Stimulated activated CD8-positive, alpha-beta memory T cell treated with anti-CD3 and anti-CD28 coated beads, Interleukin-7, amount 100 ng/mL, for 48 hours (primary cell): ENCODE data around the gene HTR2B.
"Not testable (repeated sequence)": the region's sequence is repeated elsewhere in the genome, so short reads cannot be mapped to it uniquely, and the experiment has no call there.

ENCODE experiments used
- DNase-seq, 2 donors: peaks; one replicate each; pipeline ENCODE4 v3.0.0-alpha.2; 2020; ENCODE audit warnings: low read depth in 1 of 2; ENCODE audit errors: extremely low read depth in 1 of 2

Gene HTR2B

DNA sequence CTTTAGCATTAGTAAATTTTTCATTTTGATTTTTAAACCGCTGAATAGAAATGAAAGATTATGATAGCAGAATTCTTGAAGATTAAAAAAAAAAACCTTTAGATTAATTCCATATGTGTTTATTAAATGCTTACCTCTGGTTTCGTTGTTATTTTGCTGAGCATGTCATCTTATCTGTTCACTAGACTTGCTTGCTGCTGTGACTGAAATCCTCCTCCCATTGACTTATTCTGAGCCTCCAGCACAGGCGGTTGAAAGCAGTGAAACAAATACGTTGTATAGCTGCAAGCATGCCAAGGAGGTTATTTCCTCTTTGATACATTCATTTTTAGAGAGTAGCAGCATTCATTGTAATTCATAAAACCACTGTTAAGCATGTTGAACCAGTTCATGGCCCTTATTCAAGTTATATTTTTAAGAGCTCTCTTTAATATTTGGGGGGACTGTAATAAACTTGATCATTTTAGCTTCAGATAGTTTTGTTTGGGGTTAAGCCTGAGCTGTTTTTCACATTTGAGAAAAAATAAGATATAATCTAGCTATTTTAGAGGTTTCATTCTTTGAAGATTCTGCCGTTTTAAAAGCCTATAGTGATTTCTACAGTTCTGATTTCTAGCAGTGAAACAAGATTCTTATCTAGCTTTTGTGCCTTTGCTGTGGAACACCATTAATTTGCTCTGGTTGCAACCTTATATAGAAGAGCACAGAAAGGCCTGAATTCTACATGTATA, at the start of gene HTR2B:
TSS of gene HTR2B (minus strand) at position 205 of the 731 bp plus-strand sequence. CDS start 1,278 bp downstream, outside the sequence.
- DNase-seq: no peak

GRCh38 chr2:231174211-231174651, 49.4 kb upstream of the HTR2B start:
- no peak for DNase-seq

- no peak for DNase-seq
These were observed 47.2 kb upstream of the HTR2B start for GRCh38 chr2:231172025-231172424.

GRCh38 chr2:231170055-231170454, 45.2 kb upstream of the HTR2B start:
- DNase-seq: no peak

GRCh38 chr2:231169488-231169887, 44.6 kb upstream of the HTR2B start:
- no peak for DNase-seq

DNA sequence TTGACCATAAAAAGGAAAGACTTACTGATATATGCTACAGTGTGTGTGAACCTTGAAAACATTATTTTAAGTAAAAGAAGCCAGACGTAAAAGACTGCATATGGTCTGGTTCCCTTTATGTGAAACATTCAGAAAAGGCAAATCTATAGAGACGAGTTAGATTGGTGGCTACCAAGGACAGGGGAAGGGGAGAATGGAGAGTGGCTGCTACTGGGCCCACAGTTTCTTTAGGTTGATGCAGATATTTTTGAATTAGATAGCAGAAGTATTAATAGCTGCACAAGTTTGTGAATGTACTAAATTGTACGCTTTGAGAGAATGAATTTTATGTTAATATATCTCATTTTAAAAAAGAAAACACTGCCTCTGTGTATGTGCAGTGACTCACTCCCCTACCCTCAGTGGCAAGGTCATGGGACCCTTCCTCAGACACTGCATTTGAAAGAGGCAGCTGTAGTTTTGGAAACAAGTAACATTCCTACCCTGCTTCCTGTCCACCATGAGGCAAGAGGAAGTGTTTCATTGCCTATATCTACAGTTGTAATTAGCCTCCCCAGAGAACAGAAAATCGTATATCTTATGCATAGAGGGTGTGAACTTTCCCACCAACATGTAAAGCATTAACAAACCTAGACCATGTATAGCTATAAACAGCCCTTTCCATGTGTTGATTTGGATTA, 43.8 kb upstream of the HTR2B start:
- DNase-seq: no peak

GRCh38 chr2:231167745-231168459, 43.1 kb upstream of the HTR2B start:
- no peak for DNase-seq

DNA sequence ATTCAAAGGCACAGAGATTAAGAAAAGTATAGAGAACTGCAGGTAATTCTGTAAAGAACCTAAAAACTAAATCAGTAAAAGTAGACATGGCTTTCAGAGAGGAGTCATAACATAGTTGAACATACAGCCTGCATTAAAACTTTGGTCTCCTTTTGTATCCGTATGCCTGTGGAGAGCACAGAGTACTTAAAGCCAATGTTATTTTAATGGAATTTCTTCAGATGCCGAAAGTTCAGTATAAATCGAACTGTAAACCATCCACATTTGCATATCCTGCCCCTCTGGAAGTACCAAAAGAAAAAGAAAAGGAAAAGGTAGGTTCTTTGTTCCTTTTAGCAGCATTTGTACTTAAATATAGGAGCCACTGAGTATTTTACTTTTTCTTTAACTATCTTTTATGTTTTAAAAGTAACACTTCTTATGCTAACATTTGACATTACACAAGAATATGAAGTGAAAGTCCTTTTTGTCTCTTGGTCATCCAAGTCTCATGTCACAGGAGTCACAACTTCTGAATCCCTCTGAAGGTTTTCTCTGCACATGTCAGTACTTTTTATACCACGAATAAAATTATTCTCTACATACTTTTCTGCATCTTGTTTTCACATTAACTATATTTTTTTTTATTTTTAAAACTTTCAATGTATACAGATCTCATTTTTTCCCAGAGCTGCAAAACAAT, 38.7 kb upstream of the HTR2B start:
- no peak for DNase-seq

DNA sequence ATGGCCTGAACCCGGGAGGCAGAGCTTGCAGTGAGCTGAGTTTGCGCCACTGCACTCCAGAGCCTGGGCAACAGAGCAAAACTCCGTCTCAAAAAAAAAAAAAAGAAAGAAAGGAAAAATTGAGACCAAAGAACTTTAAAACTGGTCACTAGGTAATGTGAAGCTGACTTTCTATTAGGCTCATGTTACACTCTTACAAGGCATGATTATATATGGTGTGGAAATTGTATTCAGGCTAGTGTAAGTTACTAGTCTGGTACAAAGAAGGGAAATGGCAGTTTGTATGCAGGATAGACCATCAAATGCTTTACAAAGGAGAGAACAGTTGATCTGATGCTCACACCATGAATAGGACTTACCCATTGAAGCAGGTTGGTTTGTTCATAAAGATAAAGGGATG, 38.2 kb upstream of the HTR2B start:
- no peak for DNase-seq

GRCh38 chr2:231161877-231162329, 37.1 kb upstream of the HTR2B start:
- DNase-seq: no peak

GRCh38 chr2:231161252-231161839, 36.5 kb upstream of the HTR2B start:
- no peak for DNase-seq

DNA sequence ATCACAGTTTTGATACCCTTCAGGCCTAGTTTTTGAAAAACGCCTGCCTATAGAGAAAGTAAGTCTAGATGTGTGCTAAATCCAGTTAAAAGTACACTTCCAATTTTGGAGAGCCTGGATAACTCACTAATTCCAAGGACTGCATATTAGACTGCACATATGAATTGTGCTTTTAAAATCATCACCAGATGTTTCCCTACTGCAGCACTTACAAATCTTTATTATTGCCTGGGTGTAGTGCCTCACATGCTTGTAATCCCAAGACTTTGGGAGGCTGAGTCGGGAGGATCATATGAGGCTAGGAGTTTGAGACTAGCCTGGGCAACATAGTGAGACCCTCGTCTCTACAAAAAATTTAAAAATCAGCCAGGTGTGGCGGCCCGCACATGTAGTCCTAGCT, 35.9 kb upstream of the HTR2B start:
- no peak for DNase-seq

DNA sequence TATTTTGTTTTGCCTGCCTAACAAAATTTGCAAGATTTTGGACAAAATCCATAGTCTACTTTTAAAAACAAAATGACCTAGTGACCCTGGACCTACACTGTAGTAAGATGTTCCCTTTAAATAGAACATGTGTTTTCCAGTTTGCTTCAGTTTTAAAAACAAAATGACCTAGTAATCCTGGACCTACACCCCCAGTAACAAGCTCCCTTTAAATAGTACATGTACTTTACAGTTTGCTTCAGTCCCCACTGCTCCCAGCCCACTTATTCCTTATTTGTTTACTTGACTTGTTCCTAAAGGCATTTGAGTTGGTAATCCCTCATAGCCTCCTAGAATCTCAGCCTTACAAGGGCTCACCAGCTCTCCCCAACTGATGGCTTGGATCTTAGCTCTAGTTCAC, 34.5 kb upstream of the HTR2B start:
- DNase-seq: no peak

DNA sequence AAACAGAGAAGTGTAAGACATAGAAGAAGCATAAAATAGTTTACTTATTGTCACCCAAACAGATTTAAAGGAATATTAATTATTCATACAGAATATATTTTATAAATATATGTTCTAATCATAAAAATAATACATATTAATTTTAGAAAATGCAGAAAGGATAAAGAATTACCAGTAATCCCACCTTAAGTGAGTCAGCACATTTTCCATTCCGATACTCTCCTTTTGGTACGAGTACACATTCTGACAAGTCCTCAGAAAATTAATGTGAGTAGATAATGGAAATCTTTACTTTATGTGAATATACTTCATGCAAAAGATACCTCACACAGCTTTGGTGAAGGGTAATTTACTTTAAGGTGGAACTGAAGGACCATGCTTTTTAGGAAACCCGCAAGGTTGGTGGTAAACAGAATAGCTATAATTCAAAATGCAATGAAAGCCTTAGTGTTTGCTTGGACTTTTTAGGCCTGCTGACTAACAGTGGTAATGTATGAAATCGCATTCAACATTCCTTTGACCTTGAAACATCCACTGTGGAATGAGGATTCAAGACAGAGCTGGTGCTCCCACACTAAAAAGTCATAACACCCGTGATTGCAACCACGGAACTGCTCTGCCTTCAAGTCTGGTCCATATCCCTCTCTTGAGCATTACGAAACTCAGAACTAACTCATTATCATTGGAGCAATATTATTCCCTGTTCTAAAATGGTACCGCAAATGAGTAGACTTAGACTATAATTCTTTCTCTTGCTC, 28.1 kb upstream of the HTR2B start:
- no peak for DNase-seq

- DNase-seq: no peak
These were observed 21.8 kb upstream of the HTR2B start for GRCh38 chr2:231146665-231147064.

GRCh38 chr2:231144896-231145295, 20.1 kb upstream of the HTR2B start:
- no peak for DNase-seq

DNA sequence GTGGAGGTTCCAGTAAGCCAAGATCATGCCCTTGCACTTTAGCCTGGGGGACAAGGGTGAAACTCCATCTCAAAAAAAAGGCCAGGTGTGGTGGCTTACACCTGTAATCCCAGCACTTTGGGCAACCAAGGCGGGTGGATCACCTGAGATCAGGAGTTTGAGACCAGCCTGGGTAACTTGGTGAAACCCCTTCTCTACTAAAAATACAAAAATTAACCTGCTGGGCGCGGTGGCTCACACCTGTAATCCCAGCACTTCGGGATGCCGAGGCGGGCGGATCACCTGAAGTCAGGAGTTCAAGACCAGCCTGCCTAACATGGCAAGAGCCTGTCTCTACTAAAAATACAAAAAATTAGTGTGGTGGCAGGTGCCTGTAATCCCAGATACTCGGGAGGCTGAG, 16.0 kb upstream of the HTR2B start:
- DNase-seq: not testable (repeated sequence)

- DNase-seq: no peak
These were observed 15.0 kb upstream of the HTR2B start for GRCh38 chr2:231139796-231140195.

GRCh38 chr2:231138699-231139098, 13.9 kb upstream of the HTR2B start:
- DNase-seq: no peak
